IMR-90 (cell line): ENCODE data around the gene TLR9. TPM values are rescaled to one million over a fixed set of nuclear protein-coding genes. Genes with fewer than 3 reads are reported as not detected.

Source experiments
- ATAC-seq: fragments of 200-7000 bp; cut with Tn5 transposase; 2 replicates; pipeline ENCODE4 v1.9.1; 2020; ENCODE audit warnings: low read depth, mild to moderate bottlenecking, moderate library complexity
- BruUV-seq: library from RNA; stranded (reverse); fragments of 400-500 nt; replicated peaks from 2 replicates; lab custom pipeline; 2021; lab: Mats Ljungman, UMichigan
- CTCF ChIA-PET: fragments of 300-600 bp; formaldehyde crosslinking; extraction: SDS; loops from one replicate; lab custom pipeline; 2021; ENCODE audit warnings: antibody characterized with exemption; lab: Yijun Ruan, JAX
- POLR2A ChIA-PET: fragments of 300-600 bp; sonication (Branson Sonifier 250); formaldehyde crosslinking; loops from one replicate; lab custom pipeline; 2022; ENCODE audit warnings: antibody characterized with exemption; ENCODE audit not compliant: unreplicated experiment; lab: Charles Lee
- DNase-seq: peaks from one replicate; pipeline ENCODE4 v3.0.0; 2013
- H2AFZ ChIP-seq: replicated peaks from 2 replicates; pipeline ENCODE3; 2013; ENCODE audit warnings: low read length, mild to moderate bottlenecking; ENCODE audit not compliant: poor library complexity
- H2AK5ac ChIP-seq: 2 replicates; pipeline ENCODE4 v1.6.1; 2013; ENCODE audit warnings: low read depth, low read length, inconsistent platforms
- H2AK9ac ChIP-seq: replicated peaks from 2 replicates; pipeline ENCODE3; 2013; ENCODE audit warnings: mild to moderate bottlenecking, low read depth, low read length, moderate library complexity; ENCODE audit not compliant: poor library complexity
- H2BK120ac ChIP-seq: 2 replicates; pipeline ENCODE4 v1.6.1; 2013; ENCODE audit warnings: low read depth, low read length, inconsistent platforms
- H2BK15ac ChIP-seq: 3 replicates; pipeline ENCODE4 v1.6.1; 2013; ENCODE audit warnings: low read depth, low read length, inconsistent platforms
- H2BK20ac ChIP-seq: 2 replicates; pipeline ENCODE4 v1.6.1; 2013; ENCODE audit warnings: low read depth, mild to moderate bottlenecking, inconsistent platforms, low read length, moderate library complexity
- H2BK5ac ChIP-seq: 2 replicates; pipeline ENCODE4 v1.6.1; 2013; ENCODE audit warnings: mild to moderate bottlenecking, low read depth, low read length, inconsistent platforms; ENCODE audit not compliant: poor library complexity, severe bottlenecking
- H3K14ac ChIP-seq: replicated peaks from 2 replicates; pipeline ENCODE4 v1.6.1; 2013; ENCODE audit warnings: low read depth, low read length, inconsistent platforms
- H3K18ac ChIP-seq: 2 replicates; pipeline ENCODE4 v1.6.1; 2013; ENCODE audit warnings: low read depth, low read length, control low read depth
- H3K23ac ChIP-seq: 2 replicates; pipeline ENCODE4 v1.6.1; 2013; ENCODE audit warnings: low read depth, low read length, inconsistent platforms
- H3K27ac ChIP-seq: 2 replicates; pipeline ENCODE4 v1.5.1; 2013; ENCODE audit warnings: mild to moderate bottlenecking, control low read depth, low read length; ENCODE audit not compliant: insufficient read depth
- H3K27me3 ChIP-seq: 2 replicates; pipeline ENCODE4 v1.6.1; 2013; ENCODE audit warnings: low read length; ENCODE audit not compliant: control insufficient read depth, insufficient read depth
- H3K36me3 ChIP-seq: 2 replicates; pipeline ENCODE4 v1.6.1; 2013; ENCODE audit warnings: low read length, mixed read lengths; ENCODE audit not compliant: control insufficient read depth, insufficient read depth
- H3K4ac ChIP-seq: 2 replicates; pipeline ENCODE4 v1.6.1; 2013; ENCODE audit warnings: low read depth, low read length, inconsistent platforms
- H3K4me1 ChIP-seq: 2 replicates; pipeline ENCODE4 v1.6.1; 2013; ENCODE audit warnings: low read length, mixed read lengths; ENCODE audit not compliant: control insufficient read depth, insufficient read depth
- H3K4me2 ChIP-seq: 2 replicates; pipeline ENCODE4 v1.6.1; 2013; ENCODE audit warnings: low read depth, mild to moderate bottlenecking, control low read depth, low read length, moderate library complexity
- H3K4me3 ChIP-seq: 2 replicates; pipeline ENCODE4 v1.5.1; 2013; ENCODE audit warnings: low read depth, mild to moderate bottlenecking, control low read depth, low read length, moderate library complexity; ENCODE audit not compliant: insufficient read depth
- H3K56ac ChIP-seq: 2 replicates; pipeline ENCODE4 v1.6.1; 2013; ENCODE audit warnings: low read length, inconsistent platforms; ENCODE audit not compliant: insufficient read depth; ENCODE audit errors: extremely low read depth
- H3K79me1 ChIP-seq, 2 experiments: 2 replicates each; pipeline ENCODE4 v1.6.1; 2013; ENCODE audit warnings: low read length in 2 of 2, inconsistent platforms in 1 of 2, low read depth in 1 of 2
- H3K9ac ChIP-seq: 2 replicates; pipeline ENCODE4 v1.6.1; 2013; ENCODE audit warnings: low read depth, low read length, control low read depth
- H3K9me1 ChIP-seq: 2 replicates; pipeline ENCODE4 v1.6.1; 2013; ENCODE audit warnings: low read length, inconsistent platforms; ENCODE audit not compliant: insufficient read depth
- H3K9me3 ChIP-seq: 2 replicates; pipeline ENCODE4 v1.6.1; 2013; ENCODE audit warnings: low read length; ENCODE audit not compliant: control insufficient read depth, insufficient read depth
- H4K20me1 ChIP-seq: 2 replicates; pipeline ENCODE4 v1.6.1; 2013; ENCODE audit warnings: low read length, inconsistent platforms; ENCODE audit not compliant: insufficient read depth
- H4K5ac ChIP-seq: 2 replicates; pipeline ENCODE4 v1.6.1; 2013; ENCODE audit warnings: mild to moderate bottlenecking, low read depth, low read length, control low read depth
- H4K8ac ChIP-seq, 2 experiments: 2 replicates each; pipeline ENCODE4 v1.6.1; 2013; ENCODE audit warnings: low read depth in 2 of 2, low read length in 2 of 2, control low read depth in 1 of 2, inconsistent platforms in 1 of 2
- H4K91ac ChIP-seq: 2 replicates; pipeline ENCODE4 v1.6.1; 2013; ENCODE audit warnings: low read depth, low read length, inconsistent platforms; ENCODE audit not compliant: insufficient read depth
- CEBPB ChIP-seq: IDR thresholded peaks from 2 replicates; pipeline ENCODE4 v1.6.1; 2012; ENCODE audit warnings: low read depth, low read length, improper control_type of control experiment
- CHD1 ChIP-seq: IDR thresholded peaks from 2 replicates; pipeline ENCODE4 v1.6.1; 2012; ENCODE audit warnings: low read depth, low read length, improper control_type of control experiment
- CTCF ChIP-seq: conservative IDR thresholded peaks from 2 replicates; pipeline ENCODE4 v1.5.1; 2012; ENCODE audit warnings: mild to moderate bottlenecking, low read depth, low read length, improper control_type of control experiment
- MXI1 ChIP-seq: IDR thresholded peaks from 2 replicates; pipeline ENCODE4 v1.6.1; 2012; ENCODE audit warnings: low read depth, mild to moderate bottlenecking, low read length, moderate library complexity, borderline replicate concordance
- RAD21 ChIP-seq: IDR thresholded peaks from 2 replicates; pipeline ENCODE4 v1.6.1; 2012; ENCODE audit warnings: low read length, improper control_type of control experiment
- RCOR1 ChIP-seq: IDR thresholded peaks from 2 replicates; pipeline ENCODE4 v1.6.1; 2012; ENCODE audit warnings: mild to moderate bottlenecking, low read length, improper control_type of control experiment; ENCODE audit not compliant: insufficient replicate concordance
- WGBS, 2 experiments: methylation state at CpG; one replicate each; pipeline versions ENCODE4 v1.1.5 to v1.1.7; 2013; ENCODE audit warnings: missing lambda C conversion rate in 2 of 2; ENCODE audit not compliant: insufficient read length in 1 of 2; ENCODE audit errors: extremely low coverage in 2 of 2; 5-methylcytosine and 5-hydroxymethylcytosine counted together
- dilution Hi-C: fragments of 300-500 bp; cut with HindIII; formaldehyde crosslinking; loops from one replicate; pipeline ENCODE4 v1.14.3; 2018; ENCODE audit warnings: low sequenced_read_pairs; ENCODE audit not compliant: unreplicated experiment
- in situ Hi-C: fragments of 300-500 bp; cut with MboI; formaldehyde crosslinking; loops from 3 replicates; pipeline ENCODE4 v1.14.3; 2019; ENCODE audit warnings: low sequenced_read_pairs, inconsistent platforms, mixed read lengths
- intact Hi-C: fragments of 100-400 bp; cut with micrococcal nuclease; formaldehyde crosslinking; loops from 2 replicates; pipeline ENCODE4 v1.10.0; 2022
- polyA plus RNA-seq, 3 experiments: library from polyadenylated mRNA; depleted of rRNA; stranded (reverse); fragments of >200 nt; gene quantifications; 2 replicates each; pipeline ENCODE4 v1.2.3, GENCODE V29; 2012; ENCODE audit warnings: low replicate concordance in 1 of 3
- total RNA-seq: library from RNA; depleted of rRNA; stranded (reverse); fragments of >200 nt; gene quantifications from 2 replicates; pipeline ENCODE4 v1.2.3, GENCODE V29; 2012

TLR9 gene
- total and polyA plus RNA-seq, 2 of the 4 experiments (the other 2 are of a cell fraction): not detected

GRCh38 chr3:52233968-52234367 is 8.5 kb upstream of the TLR9 start (continued):
- TF ChIP-seq CTCF (no peak), MXI1 (no peak), CEBPB (no peak), RAD21 (no peak)

GRCh38 chr3:52233108-52233591 is 7.7 kb upstream of the TLR9 start:
- Histone ChIP-seq H3K4ac (no peak overlapping the region), H2AK9ac (no peak overlapping the region), H4K20me1 (peaks cover 51% of the 10 kb centered on the region), H3K18ac (no peak overlapping the region), H3K14ac (no peak overlapping the region), H2BK15ac (no peak overlapping the region), H3K9me1 (peaks cover 15% of the 10 kb centered on the region), H2BK5ac (no peak overlapping the region), H2AK5ac (no peak overlapping the region), H4K91ac (no peak overlapping the region), H3K4me1 (peaks cover 16% of the 10 kb centered on the region), H3K36me3 (peaks cover 60% of the 10 kb centered on the region), H3K27me3 (no peaks in the 10 kb centered on the region), H2BK120ac (no peak overlapping the region), H3K4me3 (no peak overlapping the region), H3K9ac (no peak overlapping the region), H3K9me3 (no peaks in the 10 kb centered on the region), H3K56ac (no peak overlapping the region), H4K5ac (no peak overlapping the region), H3K23ac (no peak overlapping the region), H3K79me1 (peaks cover 12 to 62% of the 10 kb centered on the region in 2 experiments), H3K4me2 (no peak overlapping the region), H2BK20ac (no peak overlapping the region; the same call in 1 of the 2 replicates), H2AFZ (no peak overlapping the region), H3K27ac (no peak overlapping the region), H4K8ac (no peak overlapping the region)
- ChIA-PET POLR2A (no interaction called here), CTCF (interaction anchor here (1.6 kb wide), 1 partner anchor 106 kb away, joined by 5 read pairs; no protein-coding TSS in a partner anchor)
- TF ChIP-seq RCOR1 (no peak), MXI1 (no peak), CHD1 (no peak)
- in situ Hi-C loops: loop anchor here (5.0 kb wide), 1 partner anchor 109 kb away; no protein-coding TSS in a partner anchor
- DNase-seq: no peak
- dilution Hi-C loops: no loop called here
- WGBS, 2 experiments: 100% methylated on average over 1 of the region's 5 CpGs; no CpG with 5 or more reads in 1 of the 2 experiments
- ATAC-seq: no peak
- no TSS peak for BruUV-seq
- intact Hi-C loops: no loop called here
